ENCODE results near the gene SMOC2.

Gene SMOC2

GRCh38 chr6:168626046-168626602, 185.1 kb downstream of the SMOC2 start:
- Histone ChIP-seq H3K27me3 (ENCODE audit: control insufficient read depth in 1 of 2, insufficient read depth in 2 of 2, low read length in 2 of 2) (no peaks in the 10 kb centered on the region), H3K9ac (ENCODE audit: low read length) (no peak overlapping the region), H3K9me3 (ENCODE audit: low read length) (no peaks in the 10 kb centered on the region), H3K36me3 (ENCODE audit: insufficient read depth, low read length) (no peaks in the 10 kb centered on the region), H3K27ac (ENCODE audit: low read depth, low read length) (no peak overlapping the region), H3K4me3 (ENCODE audit: low read depth in 1 of 2, low read length in 2 of 2) (no peak overlapping the region), H3K4me1 (ENCODE audit: insufficient read depth, low read length) (peaks cover 15% of the 10 kb centered on the region)

- no peaks in the 10 kb centered on the region for H3K9me3 ChIP-seq (ENCODE audit: low read length)
- H3K4me1 ChIP-seq (ENCODE audit: insufficient read depth, low read length): peaks cover 15% of the 10 kb centered on the region
- no peak overlapping the region for H3K27ac ChIP-seq (ENCODE audit: low read depth, low read length)
- no peak overlapping the region for H3K9ac ChIP-seq (ENCODE audit: low read length)
- H3K27me3 ChIP-seq (ENCODE audit: control insufficient read depth in 1 of 2, insufficient read depth in 2 of 2, low read length in 2 of 2): no peaks in the 10 kb centered on the region
- no peak overlapping the region for H3K4me3 ChIP-seq (ENCODE audit: low read depth in 1 of 2, low read length in 2 of 2)
- H3K36me3 ChIP-seq (ENCODE audit: insufficient read depth, low read length): no peaks in the 10 kb centered on the region
Measured at GRCh38 chr6:168627506-168628175, 186.7 kb downstream of the SMOC2 start.

GRCh38 chr6:168628176-168628553, 187.2 kb downstream of the SMOC2 start:
- Histone ChIP-seq H3K27ac (ENCODE audit: low read depth, low read length) (no peak overlapping the region), H3K9me3 (ENCODE audit: low read length) (no peaks in the 10 kb centered on the region), H3K36me3 (ENCODE audit: insufficient read depth, low read length) (no peaks in the 10 kb centered on the region), H3K4me3 (ENCODE audit: low read depth in 1 of 2, low read length in 2 of 2) (no peak overlapping the region), H3K27me3 (ENCODE audit: control insufficient read depth in 1 of 2, insufficient read depth in 2 of 2, low read length in 2 of 2) (no peaks in the 10 kb centered on the region), H3K4me1 (ENCODE audit: insufficient read depth, low read length) (peaks cover 15% of the 10 kb centered on the region), H3K9ac (ENCODE audit: low read length) (no peak overlapping the region)

- H3K36me3 ChIP-seq (ENCODE audit: insufficient read depth, low read length): no peaks in the 10 kb centered on the region
- H3K4me3 ChIP-seq (ENCODE audit: low read depth in 1 of 2, low read length in 2 of 2): no peak overlapping the region
- H3K9ac ChIP-seq (ENCODE audit: low read length): no peak overlapping the region
- peaks cover 17% of the 10 kb centered on the region for H3K4me1 ChIP-seq (ENCODE audit: insufficient read depth, low read length)
- H3K27ac ChIP-seq (ENCODE audit: low read depth, low read length): no peak overlapping the region
- no peaks in the 10 kb centered on the region for H3K27me3 ChIP-seq (ENCODE audit: control insufficient read depth in 1 of 2, insufficient read depth in 2 of 2, low read length in 2 of 2)
- H3K9me3 ChIP-seq (ENCODE audit: low read length): no peaks in the 10 kb centered on the region
Measured at GRCh38 chr6:168628732-168629245, 187.8 kb downstream of the SMOC2 start.

GRCh38 chr6:168631564-168631963, 190.6 kb downstream of the SMOC2 start:
- H3K27ac ChIP-seq (ENCODE audit: low read depth, low read length): no peak overlapping the region
- no peak overlapping the region for H3K9ac ChIP-seq (ENCODE audit: low read length)
- H3K4me1 ChIP-seq (ENCODE audit: insufficient read depth, low read length): peaks cover 34% of the 10 kb centered on the region
- no peaks in the 10 kb centered on the region for H3K27me3 ChIP-seq (ENCODE audit: control insufficient read depth in 1 of 2, insufficient read depth in 2 of 2, low read length in 2 of 2)
- H3K4me3 ChIP-seq (ENCODE audit: low read depth in 1 of 2, low read length in 2 of 2): no peak overlapping the region
- no peaks in the 10 kb centered on the region for H3K36me3 ChIP-seq (ENCODE audit: insufficient read depth, low read length)
- H3K9me3 ChIP-seq (ENCODE audit: low read length): no peaks in the 10 kb centered on the region

GRCh38 chr6:168632694-168633093, 191.7 kb downstream of the SMOC2 start:
- H3K27ac ChIP-seq (ENCODE audit: low read depth, low read length): no peak overlapping the region
- H3K36me3 ChIP-seq (ENCODE audit: insufficient read depth, low read length): no peaks in the 10 kb centered on the region
- H3K9ac ChIP-seq (ENCODE audit: low read length): no peak overlapping the region
- peaks cover 30% of the 10 kb centered on the region for H3K4me1 ChIP-seq (ENCODE audit: insufficient read depth, low read length)
- H3K27me3 ChIP-seq (ENCODE audit: control insufficient read depth in 1 of 2, insufficient read depth in 2 of 2, low read length in 2 of 2): no peaks in the 10 kb centered on the region
- H3K9me3 ChIP-seq (ENCODE audit: low read length): no peaks in the 10 kb centered on the region
- H3K4me3 ChIP-seq (ENCODE audit: low read depth in 1 of 2, low read length in 2 of 2): no peak overlapping the region

GRCh38 chr6:168634541-168635328, 193.8 kb downstream of the SMOC2 start:
- Histone ChIP-seq H3K4me1 (ENCODE audit: insufficient read depth, low read length) (peaks cover 19% of the 10 kb centered on the region), H3K27ac (ENCODE audit: low read depth, low read length) (no peak overlapping the region), H3K9ac (ENCODE audit: low read length) (no peak overlapping the region), H3K4me3 (ENCODE audit: low read depth in 1 of 2, low read length in 2 of 2) (no peak overlapping the region), H3K36me3 (ENCODE audit: insufficient read depth, low read length) (no peaks in the 10 kb centered on the region), H3K9me3 (ENCODE audit: low read length) (no peaks in the 10 kb centered on the region), H3K27me3 (ENCODE audit: control insufficient read depth in 1 of 2, insufficient read depth in 2 of 2, low read length in 2 of 2) (no peaks in the 10 kb centered on the region)

GRCh38 chr6:168636147-168637004, 195.4 kb downstream of the SMOC2 start:
- H3K27me3 ChIP-seq (ENCODE audit: control insufficient read depth in 1 of 2, insufficient read depth in 2 of 2, low read length in 2 of 2): no peaks in the 10 kb centered on the region
- H3K27ac ChIP-seq (ENCODE audit: low read depth, low read length): no peak overlapping the region
- H3K4me3 ChIP-seq (ENCODE audit: low read depth in 1 of 2, low read length in 2 of 2): no peak overlapping the region
- no peaks in the 10 kb centered on the region for H3K9me3 ChIP-seq (ENCODE audit: low read length)
- no peak overlapping the region for H3K9ac ChIP-seq (ENCODE audit: low read length)
- H3K4me1 ChIP-seq (ENCODE audit: insufficient read depth, low read length): peaks cover 19% of the 10 kb centered on the region
- H3K36me3 ChIP-seq (ENCODE audit: insufficient read depth, low read length): no peaks in the 10 kb centered on the region

- Histone ChIP-seq H3K27ac (ENCODE audit: low read depth, low read length) (no peak overlapping the region), H3K4me1 (ENCODE audit: insufficient read depth, low read length) (peaks cover 19% of the 10 kb centered on the region), H3K9me3 (ENCODE audit: low read length) (no peaks in the 10 kb centered on the region), H3K36me3 (ENCODE audit: insufficient read depth, low read length) (no peaks in the 10 kb centered on the region), H3K4me3 (ENCODE audit: low read depth in 1 of 2, low read length in 2 of 2) (no peak overlapping the region), H3K27me3 (ENCODE audit: control insufficient read depth in 1 of 2, insufficient read depth in 2 of 2, low read length in 2 of 2) (no peaks in the 10 kb centered on the region), H3K9ac (ENCODE audit: low read length) (no peak overlapping the region)
Measured at GRCh38 chr6:168637834-168638233, 196.8 kb downstream of the SMOC2 start.

GRCh38 chr6:168638468-168639271, 197.7 kb downstream of the SMOC2 start:
- H3K9me3 ChIP-seq (ENCODE audit: low read length): no peaks in the 10 kb centered on the region
- no peak overlapping the region for H3K4me3 ChIP-seq (ENCODE audit: low read depth in 1 of 2, low read length in 2 of 2)
- no peak overlapping the region for H3K27ac ChIP-seq (ENCODE audit: low read depth, low read length)
- no peak overlapping the region for H3K9ac ChIP-seq (ENCODE audit: low read length)
- peaks cover 18% of the 10 kb centered on the region for H3K4me1 ChIP-seq (ENCODE audit: insufficient read depth, low read length)
- no peaks in the 10 kb centered on the region for H3K27me3 ChIP-seq (ENCODE audit: control insufficient read depth in 1 of 2, insufficient read depth in 2 of 2, low read length in 2 of 2)
- H3K36me3 ChIP-seq (ENCODE audit: insufficient read depth, low read length): no peaks in the 10 kb centered on the region
